HG02623 (cell line): ENCODE data around the gene PRELID1.

ENCODE experiments used
- ATAC-seq: cut with Tn5 transposase; IDR thresholded peaks from one replicate; pipeline ENCODE4 v1.9.1; 2021; ENCODE audit warnings: moderate library complexity; ENCODE audit not compliant: unreplicated experiment

PRELID1 gene

GRCh38 chr5:177355868-177356168 is 52.2 kb downstream of the PRELID1 start:
- no peak for ATAC-seq
